CD4-positive, alpha-beta T cell treated with Interleukin-6 for 4 hours (primary cell): ENCODE measurements around the gene USP35.
"Not testable (repeated sequence)": the region's sequence is repeated elsewhere in the genome, so short reads cannot be mapped to it uniquely, and the experiment has no call there.

Experiments
- DNase-seq: peaks from one replicate; pipeline ENCODE4 v3.0.0-alpha.2; 2020; ENCODE audit warnings: mixed read lengths

Gene USP35

GRCh38 chr11:78168539-78169477 is 19.9 kb upstream of the USP35 start:
- DNase-seq = no peak

GRCh38 chr11:78170413-78170812 is 18.3 kb upstream of the USP35 start:
- DNase-seq = no peak

GRCh38 chr11:78170874-78171549 is 17.7 kb upstream of the USP35 start:
- DNase-seq = no peak

GRCh38 chr11:78171951-78172350 is 16.8 kb upstream of the USP35 start:
- no peak for DNase-seq

- not testable (repeated sequence) for DNase-seq
These were observed 12.9 kb upstream of the USP35 start for GRCh38 chr11:78175862-78176261.

- no peak for DNase-seq
These were observed 12.0 kb upstream of the USP35 start for GRCh38 chr11:78176605-78177141.

- DNase-seq = no peak
These were observed 11.5 kb upstream of the USP35 start for GRCh38 chr11:78177216-78177615.

GRCh38 chr11:78179459-78180071 is 9.2 kb upstream of the USP35 start:
- no peak for DNase-seq

GRCh38 chr11:78180751-78181150 is 8.0 kb upstream of the USP35 start:
- DNase-seq = no peak

GRCh38 chr11:78181185-78181584 is 7.5 kb upstream of the USP35 start:
- DNase-seq = no peak

- no peak for DNase-seq
These were observed 1.1 kb upstream of the USP35 start for GRCh38 chr11:78187366-78188285.

GRCh38 chr11:78189174-78189724 is 530 bp downstream of the USP35 start:
- no peak for DNase-seq

- DNase-seq = no peak
These were observed 1.1 kb downstream of the USP35 start for GRCh38 chr11:78189851-78190250.

GRCh38 chr11:78190374-78190773 is 1.7 kb downstream of the USP35 start:
- DNase-seq = no peak

GRCh38 chr11:78190871-78191538 is 2.3 kb downstream of the USP35 start:
- no peak for DNase-seq

GRCh38 chr11:78192223-78192719 is 3.6 kb downstream of the USP35 start:
- DNase-seq = no peak

- DNase-seq = peak; percentile 58
These were observed 4.2 kb downstream of the USP35 start for GRCh38 chr11:78192911-78193351.

GRCh38 chr11:78193806-78194205 is 5.1 kb downstream of the USP35 start:
- no peak for DNase-seq

GRCh38 chr11:78194490-78194889 is 5.8 kb downstream of the USP35 start:
- DNase-seq = no peak

GRCh38 chr11:78195917-78196560 is 7.3 kb downstream of the USP35 start:
- DNase-seq = no peak
